HG03095 (cell line): ENCODE results near the gene TMC1.
"Not testable (repeated sequence)": the region's sequence is repeated elsewhere in the genome, so short reads cannot be mapped to it uniquely, and the experiment has no call there.

Experiments
- ATAC-seq: cut with Tn5 transposase; IDR thresholded peaks from one replicate; pipeline ENCODE4 v1.9.1; 2021; ENCODE audit warnings: moderate library complexity; ENCODE audit not compliant: unreplicated experiment

Gene TMC1

GRCh38 chr9:72524820-72525540 lies 3.6 kb downstream of the TMC1 start:
- peak; percentile 42 for ATAC-seq

GRCh38 chr9:72526901-72527800 lies 5.7 kb downstream of the TMC1 start:
- peak; percentile 84 for ATAC-seq

GRCh38 chr9:72527801-72528195 lies 6.4 kb downstream of the TMC1 start:
- ATAC-seq: no peak

GRCh38 chr9:72529531-72529930 lies 8.1 kb downstream of the TMC1 start:
- ATAC-seq: no peak

GRCh38 chr9:72533322-72533721 lies 11.9 kb downstream of the TMC1 start:
- no peak for ATAC-seq

GRCh38 chr9:72534931-72535330 lies 13.5 kb downstream of the TMC1 start:
- no peak for ATAC-seq

- ATAC-seq: no peak
Measured at GRCh38 chr9:72537011-72537545, 15.7 kb downstream of the TMC1 start.

GRCh38 chr9:72537671-72538070 lies 16.3 kb downstream of the TMC1 start:
- ATAC-seq: no peak

GRCh38 chr9:72538921-72539702 lies 17.7 kb downstream of the TMC1 start:
- no peak for ATAC-seq

- no peak for ATAC-seq
Measured at GRCh38 chr9:72539824-72540347, 18.5 kb downstream of the TMC1 start.

GRCh38 chr9:72540348-72540873 lies 19.0 kb downstream of the TMC1 start:
- ATAC-seq: no peak

GRCh38 chr9:72542537-72542833 lies 21.1 kb downstream of the TMC1 start:
- ATAC-seq: not testable (repeated sequence)

- no peak for ATAC-seq
Measured at GRCh38 chr9:72542917-72543316, 21.5 kb downstream of the TMC1 start.

- no peak for ATAC-seq
Measured at GRCh38 chr9:72551306-72551705, 29.9 kb downstream of the TMC1 start.

- no peak for ATAC-seq
Measured at GRCh38 chr9:72552356-72552755, 30.9 kb downstream of the TMC1 start.

GRCh38 chr9:72554221-72554641 lies 32.8 kb downstream of the TMC1 start:
- no peak for ATAC-seq

GRCh38 chr9:72557549-72557948 lies 36.1 kb downstream of the TMC1 start:
- ATAC-seq: no peak

GRCh38 chr9:72560086-72560485 lies 38.7 kb downstream of the TMC1 start:
- ATAC-seq: no peak

GRCh38 chr9:72563806-72564205 lies 42.4 kb downstream of the TMC1 start:
- no peak for ATAC-seq

GRCh38 chr9:72564479-72565281 lies 43.3 kb downstream of the TMC1 start:
- no peak for ATAC-seq
